Astrocyte (in vitro differentiated cells and primary cell): ENCODE measurements around the gene MYLK2.

Source experiments
- EZH2 ChIP-seq: IDR thresholded peaks from 2 replicates; pipeline ENCODE4 v1.6.1; 2012; ENCODE audit warnings: mild to moderate bottlenecking, low read length, inconsistent platforms; ENCODE audit not compliant: insufficient read depth
- TF ChIP-seq, protein P1 (sequence below): IDR thresholded peaks from 2 replicates; pipeline ENCODE4 v1.5.1; 2011; ENCODE audit warnings: low read depth, mild to moderate bottlenecking, inconsistent platforms, low read length, moderate library complexity; ENCODE audit not compliant: insufficient read depth

- TF ChIP-seq, protein P1, sequence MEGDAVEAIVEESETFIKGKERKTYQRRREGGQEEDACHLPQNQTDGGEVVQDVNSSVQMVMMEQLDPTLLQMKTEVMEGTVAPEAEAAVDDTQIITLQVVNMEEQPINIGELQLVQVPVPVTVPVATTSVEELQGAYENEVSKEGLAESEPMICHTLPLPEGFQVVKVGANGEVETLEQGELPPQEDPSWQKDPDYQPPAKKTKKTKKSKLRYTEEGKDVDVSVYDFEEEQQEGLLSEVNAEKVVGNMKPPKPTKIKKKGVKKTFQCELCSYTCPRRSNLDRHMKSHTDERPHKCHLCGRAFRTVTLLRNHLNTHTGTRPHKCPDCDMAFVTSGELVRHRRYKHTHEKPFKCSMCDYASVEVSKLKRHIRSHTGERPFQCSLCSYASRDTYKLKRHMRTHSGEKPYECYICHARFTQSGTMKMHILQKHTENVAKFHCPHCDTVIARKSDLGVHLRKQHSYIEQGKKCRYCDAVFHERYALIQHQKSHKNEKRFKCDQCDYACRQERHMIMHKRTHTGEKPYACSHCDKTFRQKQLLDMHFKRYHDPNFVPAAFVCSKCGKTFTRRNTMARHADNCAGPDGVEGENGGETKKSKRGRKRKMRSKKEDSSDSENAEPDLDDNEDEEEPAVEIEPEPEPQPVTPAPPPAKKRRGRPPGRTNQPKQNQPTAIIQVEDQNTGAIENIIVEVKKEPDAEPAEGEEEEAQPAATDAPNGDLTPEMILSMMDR, result no peak
- no peak for TF ChIP-seq EZH2
These were observed 47.1 kb downstream of the MYLK2 start for GRCh38 chr20:31866221-31866620.
